Stimulated activated CD4-positive, alpha-beta T cell treated with anti-CD3 and anti-CD28 coated beads, Interleukin-15, amount 100 ng/mL, for 1 hour (primary cell): ENCODE measurements around the gene MUC2.

Source experiments
- DNase-seq, 2 donors: peaks; one replicate each; pipeline ENCODE4 v3.0.0-alpha.2; 2020; ENCODE audit warnings: low read depth in 1 of 2, low spot score in 1 of 2

The MUC2 gene

DNA sequence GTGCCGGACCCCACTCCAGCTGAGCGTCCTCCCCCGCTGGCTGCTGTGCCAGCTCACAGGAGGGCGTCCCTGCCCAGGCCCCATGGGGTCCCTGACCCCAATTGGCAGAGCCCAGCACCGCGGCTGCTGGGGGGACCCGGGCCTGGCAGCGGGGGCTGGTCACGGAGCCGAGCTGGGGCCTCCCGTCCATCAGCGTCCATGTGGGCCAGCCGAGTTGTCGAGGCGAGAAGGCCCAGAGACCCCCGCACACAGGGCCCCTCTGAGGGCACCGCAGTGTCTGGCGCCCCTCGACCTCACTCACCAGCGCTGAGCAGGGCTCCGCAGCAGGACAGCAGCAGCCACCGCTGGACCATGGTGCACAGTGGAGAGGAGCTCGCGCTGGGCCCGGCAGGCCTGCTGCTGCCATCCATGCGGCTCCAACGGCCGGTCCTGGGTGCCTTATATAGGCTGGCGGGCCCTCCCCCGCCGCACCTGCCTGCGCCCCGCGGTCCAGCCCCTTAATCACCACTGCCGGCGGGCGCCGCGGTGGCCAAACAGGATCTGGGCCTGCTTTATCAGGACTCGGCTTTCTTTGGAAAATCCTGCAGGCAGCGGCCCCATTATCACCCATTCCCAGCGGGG, 38.3 kb upstream of the MUC2 start, which contains the start of gene MUC6:
Gene MUC6, minus strand, starts transcription at position 416 of the 621 bp plus-strand sequence. Its CDS starts 63 bp downstream, at position 353.
- DNase-seq: no peak

DNA sequence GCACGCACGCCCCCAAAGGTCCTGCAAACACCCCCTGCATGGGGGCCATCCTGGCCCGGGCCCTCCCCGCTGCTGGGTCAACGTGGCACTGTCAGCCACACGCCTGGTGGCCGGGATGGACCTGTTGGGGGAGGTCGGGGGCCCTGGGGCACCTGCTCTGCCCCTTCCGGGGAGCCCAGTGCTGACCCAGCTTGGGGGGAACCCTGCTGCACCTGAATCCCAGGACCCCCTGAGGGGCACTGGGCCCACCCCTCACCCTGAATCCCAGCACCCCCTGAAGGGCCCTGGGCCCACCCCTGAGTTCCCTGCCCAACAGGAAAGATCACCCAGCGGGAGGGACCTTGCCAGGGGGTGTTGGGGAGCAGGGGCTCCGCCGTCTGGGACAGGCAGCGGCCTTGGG, 37.7 kb upstream of the MUC2 start:
- DNase-seq: no peak

DNA sequence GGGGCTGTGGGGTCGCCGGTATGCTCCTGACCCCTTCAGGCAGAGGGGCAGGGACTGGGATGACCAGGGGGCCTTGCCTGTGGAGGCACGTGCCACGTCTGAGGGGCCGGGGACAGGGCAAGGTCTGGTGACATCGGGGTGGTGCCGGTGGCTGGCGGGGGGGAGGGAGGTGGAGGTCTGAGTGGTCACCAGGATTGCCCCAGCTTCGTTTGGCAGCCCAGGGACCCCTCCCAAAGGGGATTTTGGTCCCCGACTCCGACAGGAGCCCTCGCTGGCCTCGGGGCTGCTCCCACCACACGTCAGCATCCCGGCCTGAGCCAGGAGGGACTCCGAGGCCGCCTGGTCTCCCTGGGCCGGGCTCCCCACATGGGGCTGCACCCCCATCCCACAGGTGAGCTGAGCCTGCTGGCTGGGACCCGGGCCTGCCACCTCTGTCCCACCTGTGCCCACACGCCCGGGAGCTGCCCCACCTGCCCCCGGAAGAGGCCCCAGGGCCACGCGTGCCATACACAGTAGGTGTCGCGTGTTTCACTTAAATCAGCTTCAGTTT, 37.1 kb upstream of the MUC2 start:
- DNase-seq: no peak

DNA sequence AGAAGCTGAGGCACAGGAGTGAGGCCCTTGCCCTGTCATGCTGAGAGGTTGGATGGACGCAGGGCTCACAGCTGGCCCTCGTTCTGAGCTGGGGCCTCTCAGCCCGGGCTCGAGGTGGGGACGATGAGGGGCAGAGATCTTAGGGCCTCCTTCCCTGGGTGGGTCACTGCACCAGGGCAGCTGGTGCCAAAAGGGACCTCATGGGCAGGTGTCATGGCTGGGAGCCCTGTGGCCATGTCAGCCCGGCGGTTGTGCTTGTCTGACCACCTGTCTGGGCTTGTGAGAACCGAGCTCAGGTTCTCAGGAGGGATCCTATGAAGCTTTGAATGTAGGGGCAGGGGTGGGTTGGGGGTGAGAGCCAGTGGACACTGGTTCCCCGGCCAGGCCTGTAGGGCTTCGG, 36.3 kb upstream of the MUC2 start:
- no peak for DNase-seq

DNA sequence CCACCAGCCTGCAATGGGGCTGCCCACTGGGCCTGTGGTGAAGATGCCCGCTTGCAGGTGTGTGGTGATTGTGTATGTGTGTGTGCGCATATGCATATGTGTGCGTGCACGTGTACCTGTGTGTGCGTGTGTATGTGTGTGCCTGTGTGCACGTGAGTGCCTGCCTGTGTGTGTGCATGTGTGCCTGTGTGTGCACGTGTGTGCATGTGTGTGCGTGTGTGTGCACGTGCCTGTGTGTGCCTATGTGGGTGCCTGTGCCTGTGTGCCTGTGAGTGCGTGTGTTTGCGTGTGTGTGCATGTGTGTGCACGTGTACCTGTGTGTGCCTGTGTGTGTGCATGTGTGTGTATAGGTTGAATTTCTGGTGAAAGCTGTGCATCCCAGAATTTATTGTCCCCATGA, 35.8 kb upstream of the MUC2 start:
- no peak for DNase-seq

DNA sequence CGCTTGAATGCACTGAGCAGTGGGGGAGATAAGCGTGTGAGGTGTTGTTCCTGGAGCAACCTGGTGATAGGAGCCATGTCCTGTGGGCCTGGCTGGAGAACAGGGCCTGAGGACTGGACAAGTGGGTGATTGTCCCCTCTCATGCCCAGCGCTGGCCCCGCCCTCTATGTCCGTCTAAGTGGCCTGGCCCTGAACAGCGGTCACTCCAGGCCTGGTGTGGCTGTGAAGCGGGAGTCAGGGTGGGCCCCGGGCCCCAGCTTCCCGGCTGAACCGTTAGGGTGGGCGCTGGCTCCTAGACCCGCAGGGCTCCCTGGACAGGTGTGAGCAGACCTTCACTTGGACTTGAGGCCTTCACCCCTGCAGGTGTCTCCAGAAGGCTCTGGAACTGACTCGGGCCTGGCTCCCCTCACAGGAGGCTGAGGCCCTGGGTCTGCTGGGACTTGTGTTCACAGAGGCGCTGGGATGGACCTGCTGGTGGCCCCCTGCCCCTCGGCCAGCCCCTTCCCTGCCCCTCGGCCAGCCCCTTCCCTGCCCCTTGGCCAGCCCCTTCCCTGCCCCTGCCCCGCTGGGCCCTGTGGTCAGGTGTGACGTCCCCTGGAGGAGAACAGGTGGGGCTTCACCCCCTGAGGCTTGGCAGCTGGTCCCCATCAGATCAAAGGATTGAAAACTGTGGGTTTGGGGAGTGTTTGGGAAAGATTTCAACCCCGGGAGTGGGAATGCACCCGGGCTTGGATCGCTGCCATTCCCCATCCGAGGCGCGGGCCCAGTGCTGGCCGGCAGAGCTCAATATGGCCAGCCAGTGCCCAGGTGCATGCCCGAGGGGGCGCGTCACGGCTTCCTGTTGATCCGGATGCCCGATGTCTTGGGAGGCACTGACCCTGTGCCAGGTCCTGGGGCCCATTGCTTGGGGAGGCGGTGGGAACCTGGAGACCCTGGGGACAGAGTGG, 34.9 kb upstream of the MUC2 start:
- DNase-seq: no peak

DNA sequence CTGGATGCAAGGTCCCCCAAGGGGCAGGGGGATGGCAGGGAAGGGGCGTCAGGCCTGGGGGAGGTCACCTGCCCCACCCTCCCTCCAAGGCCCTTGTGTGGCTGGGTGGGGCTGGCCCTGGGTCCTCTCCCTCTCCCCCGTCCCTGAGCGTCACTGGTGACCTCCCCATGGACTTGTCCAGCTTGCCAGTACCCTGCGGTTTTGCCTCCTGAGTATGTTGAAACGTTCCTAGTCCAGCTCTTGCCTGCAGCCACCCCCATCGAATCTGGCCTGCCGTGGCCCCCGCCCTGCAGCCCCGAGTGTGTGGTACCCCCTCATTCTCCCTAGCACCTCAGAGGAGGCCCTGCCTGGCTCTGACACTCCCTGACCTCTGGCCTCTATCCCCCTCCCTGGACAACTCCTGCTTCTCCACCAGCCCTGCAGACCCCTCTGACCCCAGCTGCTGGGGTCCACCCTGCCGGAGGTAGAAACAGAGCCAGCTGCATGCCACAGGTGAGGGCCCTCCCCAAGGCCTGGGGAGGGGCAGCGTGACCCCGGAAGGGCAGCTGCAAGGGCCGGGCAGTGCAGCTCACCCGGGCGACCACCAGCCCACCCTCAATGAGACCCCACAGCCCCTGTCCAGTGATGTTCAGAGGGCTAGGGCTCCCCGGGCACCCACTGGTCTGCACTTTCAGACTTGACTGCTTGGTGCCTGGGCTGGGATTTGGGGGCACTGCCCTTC, 34.1 kb upstream of the MUC2 start:
- DNase-seq: no peak

DNA sequence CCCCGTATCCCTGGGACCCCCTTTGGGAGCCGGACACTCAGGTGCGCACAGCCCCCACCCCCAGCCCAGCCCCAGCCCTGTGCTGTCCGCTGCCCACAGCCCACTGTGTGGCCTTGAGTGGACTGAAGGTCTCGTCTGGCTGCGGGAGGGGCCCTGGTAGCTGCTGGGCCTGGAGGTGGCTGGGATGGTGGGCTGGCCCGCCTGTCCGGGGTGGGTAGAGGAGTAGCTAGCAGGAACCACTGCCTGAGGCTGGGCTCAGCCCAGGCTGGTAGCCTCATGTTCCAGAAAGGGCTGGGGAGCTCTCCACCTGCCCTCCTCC, 33.6 kb upstream of the MUC2 start:
- no peak for DNase-seq

DNA sequence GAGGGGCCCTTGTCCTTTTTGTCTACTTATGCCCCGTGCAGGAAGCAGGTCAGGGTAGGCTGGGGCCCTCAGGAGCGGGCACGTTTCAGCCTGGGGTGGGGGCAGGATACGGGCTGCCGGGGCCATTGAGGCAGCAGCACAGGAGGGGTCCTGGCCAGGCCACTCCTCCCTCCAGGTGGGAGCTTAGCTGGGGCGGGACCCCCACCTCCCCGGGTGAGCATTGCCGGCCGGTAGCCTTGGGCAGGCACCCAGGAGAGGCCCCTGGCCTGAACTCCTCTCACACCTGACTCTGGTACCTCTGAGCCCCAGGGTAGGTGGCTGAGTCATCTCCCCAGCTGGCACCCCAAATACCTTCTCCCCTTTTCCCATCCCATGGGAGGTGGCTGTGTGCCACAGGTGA, 33.2 kb upstream of the MUC2 start:
- DNase-seq: no peak

DNA sequence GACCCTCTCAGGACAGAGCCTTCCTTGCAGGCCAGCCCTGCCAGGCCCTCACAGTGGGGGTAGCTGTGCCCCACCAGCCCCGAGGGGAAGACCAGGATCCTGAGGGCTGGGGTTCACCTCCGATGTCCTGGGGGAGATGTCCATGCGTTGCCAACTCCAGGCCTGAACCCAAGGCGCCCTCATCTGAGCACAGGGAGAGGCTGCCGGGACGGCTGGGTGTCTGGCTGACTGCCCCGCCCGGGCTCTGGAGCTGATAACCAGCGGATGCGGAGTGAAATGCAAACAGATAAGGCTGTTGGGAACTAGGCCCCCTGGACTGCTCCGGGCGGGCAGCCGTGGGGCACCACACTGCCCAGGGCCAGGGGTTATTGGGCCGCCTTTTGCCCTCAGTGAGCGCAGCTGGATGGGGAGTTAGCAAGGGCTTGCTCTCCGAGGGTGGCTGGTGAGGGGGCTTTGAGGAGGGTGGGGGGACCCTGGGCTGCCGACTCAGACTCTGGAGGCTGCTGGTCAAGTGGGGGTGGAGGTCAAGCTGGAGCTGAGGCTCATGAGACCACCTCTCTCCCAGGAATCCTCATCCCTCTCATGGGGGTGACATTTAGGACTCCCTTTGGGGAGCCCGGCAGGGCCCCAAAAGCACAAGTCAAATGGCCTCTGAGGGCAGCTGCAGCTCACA, 32.6 kb upstream of the MUC2 start:
- no peak for DNase-seq

DNA sequence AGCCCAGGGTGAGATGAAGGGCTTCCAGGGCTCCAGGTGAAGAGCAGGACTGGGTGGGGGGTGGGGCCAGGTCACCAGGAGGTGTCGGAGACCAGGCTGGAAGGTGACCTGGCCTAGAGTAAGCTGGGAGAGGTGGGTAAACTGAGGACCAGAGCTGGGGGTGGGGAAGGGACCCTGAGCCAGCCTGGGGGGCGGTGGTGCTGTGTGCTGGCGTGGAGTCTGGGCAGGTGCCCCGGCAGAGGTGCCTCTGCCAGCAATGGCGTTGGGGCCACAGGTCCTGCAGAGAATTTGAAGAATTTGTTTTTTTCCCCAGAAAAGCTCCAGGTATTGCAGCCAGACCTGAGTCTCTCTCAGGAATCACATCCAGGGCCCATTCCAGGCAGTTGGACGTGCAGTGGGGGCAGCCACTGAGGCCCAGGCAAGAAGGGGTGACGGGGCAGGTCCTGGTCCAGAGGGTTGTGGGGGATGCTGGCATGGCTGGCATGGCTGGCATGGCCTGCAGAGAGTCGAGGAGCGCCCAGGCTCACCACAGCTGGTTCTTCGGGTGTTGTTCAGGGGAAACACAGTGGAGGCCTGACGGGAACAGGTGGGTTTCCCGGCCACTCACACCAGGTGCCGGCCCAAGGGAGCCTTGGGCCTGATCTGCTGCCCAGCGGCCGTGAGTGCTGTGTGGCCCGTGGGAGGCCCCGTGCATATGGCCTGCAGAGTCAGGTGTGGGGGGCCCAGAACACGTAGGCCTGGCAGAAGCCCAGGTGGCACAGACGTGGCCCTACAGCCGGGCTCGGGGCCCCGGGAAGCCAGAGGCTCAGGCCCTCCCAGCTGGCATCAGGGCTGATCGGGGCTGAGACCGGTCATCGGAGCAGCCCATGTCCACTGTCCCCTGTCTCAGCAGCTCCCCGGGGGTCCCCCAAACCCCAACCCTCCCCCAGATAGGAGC, 31.8 kb upstream of the MUC2 start:
- DNase-seq: no peak

DNA sequence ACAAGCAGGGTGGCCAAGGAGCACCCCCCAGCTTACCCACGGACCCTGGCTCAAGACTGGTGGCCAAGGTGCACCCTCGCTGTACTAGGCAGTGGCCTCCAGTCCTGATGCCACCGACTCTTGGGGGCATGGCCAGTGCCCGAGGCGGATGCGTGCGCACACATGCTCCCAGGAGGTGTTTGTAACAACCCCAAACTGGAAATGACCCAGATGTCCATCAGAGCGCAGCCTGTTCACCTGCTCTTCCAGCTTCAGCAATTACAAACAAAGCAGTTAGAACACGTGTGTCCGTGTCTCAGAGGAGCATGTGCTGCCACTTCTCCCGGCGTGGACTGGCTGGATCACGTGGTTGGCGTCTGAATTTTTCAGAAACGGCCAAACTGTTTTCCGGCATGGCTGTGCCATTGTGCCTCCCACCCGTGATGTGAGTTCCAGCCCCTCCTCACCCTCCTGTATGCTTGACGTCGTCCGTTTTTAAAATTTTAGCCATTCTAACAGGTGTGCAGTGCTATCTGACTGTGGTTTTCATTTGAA, 31.0 kb upstream of the MUC2 start:
- no peak for DNase-seq

DNA sequence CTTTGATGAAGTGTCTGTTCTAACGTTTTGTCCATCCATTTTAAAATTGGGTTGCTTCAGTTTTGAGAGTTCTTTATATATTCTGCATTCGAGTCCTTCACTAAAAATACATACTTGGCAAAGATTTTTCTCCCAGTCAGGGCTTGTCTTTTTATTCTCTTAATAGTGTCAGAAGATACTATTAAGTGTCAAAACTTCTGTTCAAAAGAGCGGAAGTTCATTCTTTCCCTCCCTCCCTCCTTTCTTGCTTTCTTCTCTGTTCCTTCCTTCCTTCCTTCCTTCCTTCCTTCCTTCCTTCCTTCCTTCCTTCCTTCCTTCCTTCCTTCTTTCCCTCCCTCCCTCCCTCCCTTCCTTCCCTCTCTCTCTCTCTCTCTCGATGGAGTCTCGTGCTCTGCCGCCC, 30.5 kb upstream of the MUC2 start:
- no peak for DNase-seq

DNA sequence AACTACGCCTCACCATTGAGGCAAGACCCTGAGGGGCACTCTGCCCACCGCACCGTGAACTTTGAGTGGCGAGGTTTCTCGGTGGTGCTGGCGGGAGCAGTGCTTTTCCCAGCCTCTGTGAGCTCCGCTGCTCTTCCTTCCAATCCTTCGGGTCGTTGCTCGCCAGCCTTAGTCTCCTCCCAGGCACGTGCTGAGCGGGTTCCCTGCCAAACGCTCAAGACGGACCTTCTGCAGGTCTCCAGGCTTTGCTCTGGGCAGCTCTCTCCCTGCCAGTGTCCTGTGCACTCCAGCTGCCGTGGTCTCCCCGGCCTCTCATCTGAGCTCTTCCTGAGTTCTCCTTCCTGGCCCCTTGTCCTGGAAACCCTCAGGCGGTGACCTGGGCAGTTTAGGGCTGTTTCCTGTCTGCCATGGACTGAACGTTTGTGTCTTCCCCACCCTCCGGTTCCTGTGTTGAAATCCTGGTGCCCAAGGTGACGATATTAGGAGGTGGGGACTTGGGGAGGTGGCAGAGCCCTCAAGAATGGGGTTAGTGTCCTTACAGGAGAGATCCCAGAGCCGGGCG, 27.0 kb upstream of the MUC2 start:
- DNase-seq: no peak

DNA sequence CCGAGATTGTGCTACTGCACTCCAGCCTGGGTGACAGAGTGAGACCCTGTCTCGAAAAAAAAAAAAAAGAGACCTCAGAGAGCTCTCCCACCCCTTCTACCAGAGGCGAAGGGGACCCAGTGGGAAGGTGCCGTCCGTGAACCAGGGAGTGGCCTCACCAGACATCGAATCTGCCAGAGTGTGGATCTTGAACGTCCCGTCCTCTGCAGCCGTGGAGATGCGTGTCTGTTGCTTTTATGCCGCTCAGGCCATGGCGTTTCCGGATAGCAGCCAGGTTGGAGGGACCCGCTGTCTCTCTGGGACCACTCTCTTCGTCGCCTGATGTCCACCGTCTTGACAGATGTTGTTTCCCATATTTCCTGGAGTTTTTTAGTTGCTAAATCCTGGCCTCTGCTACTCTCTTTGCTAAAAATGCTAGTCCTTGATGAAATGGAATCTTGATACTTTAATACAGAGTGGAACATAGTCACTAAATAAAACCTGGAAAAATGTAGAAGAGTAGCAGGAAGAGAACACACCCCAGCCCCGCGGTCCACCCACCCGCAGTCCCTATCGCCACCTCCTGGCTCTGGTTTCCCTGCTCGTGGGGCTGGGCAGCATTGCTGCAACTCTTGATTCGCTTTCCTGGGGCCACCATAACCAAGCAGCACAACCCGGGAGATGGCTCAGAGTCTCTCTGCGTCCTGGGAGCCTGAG, 26.2 kb upstream of the MUC2 start:
- no peak for DNase-seq

DNA sequence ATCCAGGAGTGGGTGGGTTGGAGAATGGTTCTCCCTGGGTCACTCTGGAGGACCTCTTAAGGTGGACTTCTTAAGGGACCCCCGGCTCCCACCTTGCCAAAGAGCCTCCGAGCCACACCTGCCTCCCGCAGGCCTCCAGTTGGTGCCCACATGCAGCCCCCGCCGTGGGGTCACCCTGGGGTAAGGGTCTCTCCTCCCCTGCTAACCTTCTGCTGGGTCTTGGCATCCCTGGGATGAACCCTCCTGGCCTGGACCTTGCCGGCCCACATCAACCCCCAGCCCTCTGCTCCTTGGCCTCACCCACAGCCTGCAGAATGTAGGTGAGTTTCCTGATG, 25.6 kb upstream of the MUC2 start:
- DNase-seq: no peak

DNA sequence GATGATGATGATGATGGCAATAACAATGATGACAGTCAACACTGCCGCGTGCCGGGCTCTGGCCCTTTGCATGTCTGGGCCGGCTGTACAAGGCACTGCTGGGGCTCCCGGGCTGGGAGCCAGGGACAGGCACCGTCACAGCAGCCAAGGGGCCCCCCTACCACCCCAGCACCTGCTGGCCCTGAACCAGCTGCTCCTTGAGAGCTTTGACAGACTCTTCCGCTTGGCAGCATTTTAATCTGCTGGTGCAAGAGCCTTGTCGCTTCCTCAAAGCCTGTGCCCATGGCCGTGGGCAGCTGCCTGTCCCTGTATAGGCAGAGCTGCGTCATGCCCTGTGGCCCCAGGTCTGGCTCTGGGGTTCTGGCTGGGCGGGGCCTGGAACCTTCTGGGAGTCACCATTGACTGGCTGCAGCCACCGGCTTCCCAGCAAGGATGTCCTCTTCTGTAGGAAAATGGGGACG, 25.2 kb upstream of the MUC2 start:
- no peak for DNase-seq

DNA sequence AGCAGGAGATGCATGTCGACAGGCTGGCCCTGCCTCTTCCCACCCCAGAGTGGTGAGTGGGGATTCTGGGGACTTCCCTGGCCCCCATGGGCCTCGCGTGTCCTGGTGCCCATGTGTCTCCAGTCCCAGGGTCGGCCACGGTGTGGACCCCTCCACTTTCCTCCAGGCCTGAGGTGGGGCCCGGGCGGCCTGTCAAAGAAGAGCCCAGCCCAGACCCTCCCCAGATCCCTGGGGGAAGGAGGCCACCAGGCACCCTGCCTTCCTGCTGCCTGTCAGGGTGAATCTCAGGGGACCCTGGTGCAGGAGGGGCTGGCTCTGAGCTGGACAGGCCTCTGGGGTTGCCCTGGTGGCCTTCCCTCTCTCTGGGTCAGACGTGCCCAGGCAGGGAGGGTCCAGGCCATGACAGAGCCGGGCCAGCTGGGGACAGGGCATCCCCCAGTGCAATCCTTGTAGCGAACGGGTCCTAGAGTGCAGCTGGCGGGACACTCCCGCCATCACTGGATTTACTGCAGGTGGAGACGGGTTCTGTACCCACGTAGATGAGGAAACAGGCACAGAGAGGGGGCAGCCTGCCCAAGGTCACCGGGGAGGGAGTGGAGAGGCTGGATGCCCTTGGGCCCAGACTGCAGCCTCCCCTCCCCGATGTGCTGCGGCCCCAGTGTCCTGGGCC, 24.6 kb upstream of the MUC2 start:
- DNase-seq: no peak
